K562 (cell line): ENCODE data around the gene CCDC137. TPM values are rescaled to one million over a fixed set of nuclear protein-coding genes. Genes with fewer than 3 reads are reported as not detected.

Source experiments
- AFF4 ChIP-seq: sonication (generic); formaldehyde crosslinking; IDR thresholded peaks from 2 replicates; pipeline ENCODE4 v1.8.0; 2023; ENCODE audit warnings: mild to moderate bottlenecking, missing genetic modification reagents
- CHAMP1 ChIP-seq: fragments of 450-650 bp; IDR thresholded peaks from 2 replicates; pipeline ENCODE4 v1.6.1; 2016; ENCODE audit warnings: mild to moderate bottlenecking
- E2F3 ChIP-seq: fragments of 250-450 bp; sonication (Bioruptor Pico); IDR thresholded peaks from 2 replicates; pipeline ENCODE4 v1.4.0; 2020; ENCODE audit warnings: mild to moderate bottlenecking
- ELF1 ChIP-seq: fragments of 200-800 bp; sonication (Bioruptor generic); IDR thresholded peaks from 2 replicates; pipeline ENCODE4 v1.6.1; 2016; ENCODE audit warnings: missing genetic modification characterization, missing compliant biosample characterization
- ETV5 ChIP-seq: sonication (generic); formaldehyde crosslinking; IDR thresholded peaks from 2 replicates; pipeline ENCODE4 v1.4.0; 2020; ENCODE audit warnings: low read depth, mild to moderate bottlenecking, missing genetic modification reagents
- GATA2 ChIP-seq: sonication (generic); formaldehyde crosslinking; IDR thresholded peaks from 2 replicates; pipeline ENCODE4 v1.4.0; 2020; ENCODE audit warnings: mild to moderate bottlenecking, missing genetic modification reagents
- ILF3 ChIP-seq: fragments of 450-650 bp; IDR thresholded peaks from 2 replicates; pipeline ENCODE4 v1.6.1; 2018; ENCODE audit warnings: antibody characterized with exemption, mild to moderate bottlenecking, moderate library complexity, borderline replicate concordance
- JUNB ChIP-seq: fragments of 450-650 bp; formaldehyde crosslinking; conservative IDR thresholded peaks from 2 replicates; pipeline ENCODE4 v1.4.0; 2020; ENCODE audit warnings: mild to moderate bottlenecking
- KLF6 ChIP-seq: fragments of 250-450 bp; sonication (Bioruptor Pico); IDR thresholded peaks from 2 replicates; pipeline ENCODE4 v1.4.0; 2020; ENCODE audit warnings: mild to moderate bottlenecking, moderate library complexity, borderline replicate concordance
- MITF ChIP-seq: IDR thresholded peaks from 2 replicates; pipeline ENCODE4 v1.6.1; 2014; ENCODE audit warnings: antibody characterized with exemption
- NR2C2 ChIP-seq, 2 experiments: fragments of 200-800 bp in 1 of 2; sonication (Bioruptor generic) in 1 of 2; sonication (generic) in 1 of 2; formaldehyde crosslinking in 1 of 2; IDR thresholded peaks; 2 replicates each; pipeline versions ENCODE4 v1.6.1 to v1.8.0; 2016 to 2022; ENCODE audit warnings: mild to moderate bottlenecking in 1 of 2, missing compliant biosample characterization in 1 of 2, missing genetic modification characterization in 1 of 2, missing genetic modification reagents in 1 of 2
- ZNF253 ChIP-seq: fragments of 250-450 bp; sonication (Bioruptor Pico); conservative IDR thresholded peaks from 2 replicates; pipeline ENCODE4 v1.6.1; 2021; ENCODE audit warnings: mild to moderate bottlenecking
- ZNF449 ChIP-seq: fragments of 250-450 bp; sonication (Bioruptor Pico); IDR thresholded peaks from 2 replicates; pipeline ENCODE4 v1.8.0; 2022; ENCODE audit warnings: moderate library complexity, mild to moderate bottlenecking, inconsistent platforms
- ZNF512 ChIP-seq: IDR thresholded peaks from 2 replicates; pipeline ENCODE4 v1.6.1; 2016; ENCODE audit warnings: missing genetic modification characterization, missing compliant biosample characterization
- ZNF79 ChIP-seq: fragments of 250-450 bp; sonication (Bioruptor Pico); IDR thresholded peaks from 2 replicates; pipeline ENCODE4 v1.4.0; 2020; ENCODE audit warnings: low read depth, mild to moderate bottlenecking, moderate library complexity
- polyA plus RNA-seq, 8 experiments: library from polyadenylated mRNA; depleted of rRNA in 4 of 8; stranded (reverse) in 5 of 8; unstranded in 3 of 8; fragments of >200 nt; fragmentation: Nextera tagmentation in 2 of 8; fragmentation: Illumina TruSeq in 1 of 8; extraction: Ambion mirVana in 2 of 8; extraction: Trizol in 1 of 8; gene quantifications; 2 replicates each; pipeline versions ENCODE4 v1.2.1 to v1.2.3, GENCODE V29; 2011 to 2014; ENCODE audit warnings: inconsistent platforms in 1 of 8, missing spikeins in 1 of 8
- total RNA-seq, 7 experiments: library from RNA; depleted of rRNA in 6 of 7; stranded (reverse); fragments of >200 nt in 6 of 7; fragmentation: Illumina TruSeq in 2 of 7; extraction: Trizol in 2 of 7; gene quantifications; 2 replicates each; pipeline versions ENCODE4 v1.2.1 to v1.2.3, GENCODE V29; 2011 to 2021; ENCODE audit warnings: low replicate concordance in 1 of 7

Gene CCDC137
- total and polyA plus RNA-seq, 9 of the 15 experiments (the other 6 are each of a cell fraction or from before 2014, with no cell fraction given): 2.3 to 68.1 (median 38.3) TPM

GRCh38 chr17:81702934-81703746, 36.6 kb downstream of the CCDC137 start, which contains the start of gene MRPL12 (continued):
- TF ChIP-seq ZNF253 (no peak), GATA2 (no peak), CHAMP1 (no peak), AFF4 (CRISPR knock-in tag) (peak; percentile 95), ETV5 (CRISPR knock-in tag) (peak; percentile 91), ZNF449 (CRISPR knock-in tag) (no peak), NR2C2 (CRISPR knock-in tag; IDR thresholded peaks at IDR 0.05) (peak; percentile 86), NR2C2 (tag; IDR thresholded peaks at IDR 0.05) (peak; percentile 90), ZNF79 (CRISPR knock-in tag) (no peak), KLF6 (no peak), ZNF512 (tag) (no peak), ILF3 (peak; percentile 77; the same call in 1 of the 2 replicates), ELF1 (peak; percentile 73), E2F3 (CRISPR knock-in tag) (peak; percentile 53; the same call in 1 of the 2 replicates), JUNB (CRISPR knock-in tag) (no peak), MITF (peak; percentile 50; the same call in 1 of the 2 replicates)
